HTERT RPE-1 (cell line): ENCODE data around the gene SLC25A33.

ENCODE experiments used
- in situ Hi-C: fragments of 300-500 bp; cut with MboI; formaldehyde crosslinking; loops from 4 replicates; pipeline ENCODE4 v1.14.3; 2020; ENCODE audit warnings: low sequenced_read_pairs

Gene SLC25A33

GRCh38 chr1:9599741-9600140 is 60.5 kb downstream of the SLC25A33 start:
- in situ Hi-C loops = no loop called here

GRCh38 chr1:9600861-9601834 is 61.9 kb downstream of the SLC25A33 start:
- in situ Hi-C loops = no loop called here

DNA sequence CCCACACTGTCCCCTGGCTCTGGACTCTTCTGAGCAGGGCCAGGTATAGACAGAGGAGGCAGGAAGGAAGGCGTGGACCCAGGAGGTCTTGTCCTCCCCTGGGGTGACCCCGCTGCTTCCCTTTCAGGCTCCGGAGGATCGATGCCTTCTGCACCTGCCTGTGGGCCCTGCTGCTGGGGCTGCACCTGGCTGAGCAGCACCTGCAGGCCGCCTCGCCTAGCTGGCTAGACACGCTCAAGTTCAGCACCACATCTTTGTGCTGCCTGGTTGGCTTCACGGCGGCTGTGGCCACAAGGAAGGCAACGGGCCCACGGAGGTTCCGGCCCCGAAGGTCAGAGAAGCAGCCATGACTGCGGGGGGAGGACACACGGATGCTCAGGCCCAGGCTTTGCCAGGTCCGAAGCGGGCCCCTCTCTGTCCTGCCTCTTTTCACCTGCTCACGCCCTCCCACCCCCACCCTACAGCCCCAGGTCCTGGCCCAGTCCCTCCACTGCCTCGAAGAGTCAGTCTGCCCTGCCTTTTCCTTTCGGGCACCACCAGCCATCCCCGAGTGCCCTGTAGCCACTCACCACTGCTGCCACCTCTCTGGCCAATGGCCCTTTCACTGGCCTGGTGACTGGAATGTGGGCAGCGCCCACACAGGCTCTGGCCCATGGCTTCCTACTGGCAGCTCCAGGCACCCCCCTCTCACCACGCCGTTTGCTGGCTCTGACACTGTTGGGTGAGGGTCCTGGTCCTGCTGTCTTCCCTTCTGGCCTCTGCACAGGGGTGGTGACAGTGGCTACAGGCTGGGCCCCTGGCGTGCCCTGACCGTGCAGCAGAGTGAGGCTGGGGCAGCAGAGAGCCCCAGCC is 62.9 kb downstream of the SLC25A33 start:
- in situ Hi-C loops = no loop called here

DNA sequence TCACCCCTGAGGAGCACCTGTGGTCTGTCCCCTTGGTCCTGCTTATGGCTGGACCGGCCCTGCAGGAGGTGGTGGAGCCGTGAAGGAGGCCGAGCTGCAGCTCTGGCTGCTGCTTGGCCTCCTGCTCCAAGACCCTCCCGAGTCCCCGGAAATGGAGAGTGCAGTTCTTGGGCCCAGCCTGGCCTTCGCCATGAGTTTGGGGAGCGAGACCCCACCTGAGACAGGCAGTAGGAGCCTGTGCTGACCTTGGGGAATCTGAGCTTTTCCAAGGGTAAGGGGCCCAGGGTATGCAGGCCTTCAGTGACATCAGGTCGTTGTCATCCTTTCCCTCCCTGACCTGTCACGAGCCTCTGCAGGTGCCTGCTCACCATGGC is 63.5 kb downstream of the SLC25A33 start:
- in situ Hi-C loops = no loop called here

DNA sequence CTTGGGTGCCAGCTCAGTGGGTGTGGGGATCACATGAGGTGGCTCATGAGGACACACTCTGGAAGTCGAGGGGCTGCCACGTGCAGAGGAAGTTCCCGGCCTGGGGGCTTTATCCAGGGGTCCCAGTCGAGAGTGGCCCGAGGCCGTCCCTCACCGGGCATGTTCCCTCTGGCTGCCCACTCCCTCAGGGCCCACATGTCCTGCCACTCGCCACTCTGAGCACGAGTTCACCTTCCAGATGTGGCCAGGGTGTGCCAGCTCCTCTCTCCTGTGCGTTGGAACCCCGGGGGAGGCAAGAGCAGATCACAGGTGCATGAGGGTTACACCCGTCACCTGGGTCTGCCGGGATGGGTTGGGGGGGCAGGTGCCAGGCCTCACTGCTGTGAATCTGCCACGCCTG is 64.0 kb downstream of the SLC25A33 start:
- in situ Hi-C loops = no loop called here

DNA sequence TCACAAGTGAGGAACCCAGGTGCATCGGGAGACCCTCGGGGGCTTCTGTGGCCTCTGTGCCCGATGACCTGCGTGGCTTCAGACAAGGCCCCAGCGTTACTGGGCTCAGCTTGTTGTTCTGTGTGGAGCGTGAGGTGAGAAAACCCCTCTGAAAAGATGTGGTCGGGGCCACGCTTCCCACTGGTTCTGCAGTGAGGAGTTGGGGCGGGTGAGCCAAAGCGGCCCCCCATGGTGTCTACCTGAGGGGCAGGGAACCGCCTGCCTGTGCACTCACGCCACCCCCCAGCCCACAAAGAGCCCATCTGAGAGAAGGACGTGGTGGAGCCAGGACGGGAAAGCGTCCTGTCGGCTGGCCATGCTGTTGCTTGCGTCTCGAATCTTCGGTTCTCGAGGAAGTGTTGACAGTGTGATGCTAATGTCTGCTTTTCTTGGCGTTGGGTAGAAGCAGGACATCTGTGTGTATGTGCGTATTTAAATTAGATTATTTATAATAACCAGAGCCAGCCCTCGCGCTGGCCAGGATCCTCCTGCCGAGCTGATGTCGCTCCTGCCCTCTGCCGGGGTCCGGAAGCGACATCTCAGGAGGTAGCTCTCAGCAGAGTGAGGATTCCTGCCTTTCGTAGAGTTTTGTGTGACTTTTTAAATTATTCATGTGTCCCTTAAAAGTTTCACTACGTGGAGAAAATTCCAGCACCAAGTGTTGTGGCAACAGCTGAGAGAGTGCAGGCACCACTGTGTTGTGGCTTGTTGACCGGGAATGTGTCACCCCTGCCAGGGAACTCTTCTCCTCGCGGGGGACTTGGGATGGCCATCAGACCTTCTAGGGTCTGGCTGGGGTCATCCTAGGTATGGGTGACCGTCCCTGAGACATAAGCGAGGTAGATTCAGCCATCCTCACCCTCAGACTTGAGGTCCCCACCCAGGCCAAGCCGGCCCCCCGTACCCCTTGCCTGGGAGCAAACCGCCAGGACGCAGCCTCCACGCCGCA is 64.8 kb downstream of the SLC25A33 start:
- in situ Hi-C loops = no loop called here

DNA sequence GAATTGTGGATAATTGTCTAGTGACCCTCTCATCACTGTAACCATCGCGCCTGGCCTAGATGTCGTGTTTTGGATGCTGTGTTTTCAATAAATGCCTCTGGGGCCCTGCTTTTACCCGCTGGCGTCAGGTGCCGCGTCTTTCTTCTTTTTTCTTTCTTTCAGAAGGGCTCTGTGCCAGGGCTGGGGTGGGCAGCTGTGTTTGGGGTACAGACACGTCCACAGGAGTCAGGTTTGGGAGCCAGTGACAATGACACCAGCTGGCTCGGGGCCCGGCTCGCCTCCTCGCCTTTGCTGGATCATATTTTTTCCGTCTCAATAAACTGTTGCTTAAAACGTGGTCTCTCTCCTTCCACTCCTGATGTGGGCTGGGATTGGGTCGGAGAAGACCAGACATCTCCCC is 65.6 kb downstream of the SLC25A33 start:
- in situ Hi-C loops = no loop called here

DNA sequence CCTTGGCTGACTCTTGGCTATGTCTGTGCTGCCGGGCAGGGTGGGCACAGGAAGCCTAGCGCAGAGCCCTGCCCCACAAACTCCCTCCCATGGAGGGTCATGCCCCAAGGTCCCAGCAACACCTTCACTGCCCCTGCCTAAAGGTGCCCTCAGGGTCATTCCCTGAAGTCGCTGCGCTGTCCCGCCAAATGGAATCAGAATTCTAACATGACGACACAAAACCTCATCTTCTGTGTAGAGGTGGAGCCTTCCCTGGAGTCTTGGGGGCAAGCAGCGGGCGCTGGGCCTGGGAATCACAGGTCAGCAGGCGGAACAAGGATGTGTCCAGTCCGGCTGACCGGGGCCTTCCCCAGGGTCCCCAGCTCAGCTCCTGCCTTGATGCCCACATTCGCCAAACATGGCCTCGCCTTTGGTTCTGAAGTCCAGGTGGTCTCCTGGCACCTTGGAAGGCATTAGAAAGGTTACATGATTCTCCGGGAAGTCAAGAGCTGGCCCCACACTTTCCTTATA is 66.7 kb downstream of the SLC25A33 start:
- in situ Hi-C loops = no loop called here

GRCh38 chr1:9606458-9606857 is 67.2 kb downstream of the SLC25A33 start:
- in situ Hi-C loops = no loop called here

DNA sequence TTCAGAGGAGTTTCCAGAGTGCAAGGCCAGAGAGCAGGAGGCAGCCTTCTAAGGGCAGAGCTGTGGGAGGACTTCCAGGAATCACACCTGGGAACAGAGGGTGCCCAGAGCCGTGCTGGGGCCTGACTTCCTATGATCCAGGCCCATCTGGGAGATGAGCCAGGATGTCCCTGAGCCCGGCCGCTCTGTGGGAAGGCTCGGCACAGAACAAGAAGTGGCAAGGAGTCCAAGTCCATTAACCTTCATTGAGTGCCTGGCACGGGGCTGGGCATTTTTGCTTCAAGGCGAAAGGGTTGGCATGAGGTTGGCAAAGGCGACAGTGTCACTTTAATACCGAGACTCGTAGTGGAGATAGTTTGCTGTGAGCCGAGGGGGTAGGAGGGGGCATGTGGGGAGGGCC is 67.7 kb downstream of the SLC25A33 start:
- in situ Hi-C loops = no loop called here

GRCh38 chr1:9607352-9607751 is 68.1 kb downstream of the SLC25A33 start:
- in situ Hi-C loops = no loop called here

- in situ Hi-C loops = no loop called here
Measured at GRCh38 chr1:9609998-9610397, 70.7 kb downstream of the SLC25A33 start.

GRCh38 chr1:9610548-9610947 is 71.3 kb downstream of the SLC25A33 start:
- in situ Hi-C loops = no loop called here

DNA sequence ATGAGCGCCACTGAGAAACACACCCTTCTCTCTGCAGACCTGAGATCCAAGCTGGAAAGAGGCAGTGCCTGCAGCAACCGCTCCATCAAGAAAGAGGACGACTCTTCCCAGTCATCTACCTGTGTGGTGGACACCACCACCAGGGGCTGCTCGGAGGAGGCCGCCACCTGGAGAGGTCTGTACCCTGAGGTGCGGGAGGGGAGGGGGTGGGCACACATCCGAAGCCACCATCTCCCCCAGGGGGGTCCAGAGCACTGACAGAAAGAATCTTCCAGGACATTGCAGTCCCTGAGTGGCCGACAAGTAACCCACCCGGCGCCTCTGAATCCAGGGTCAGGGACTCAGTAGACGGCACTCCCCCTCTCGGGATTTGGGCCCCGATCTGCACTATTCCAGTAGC is 72.5 kb downstream of the SLC25A33 start:
- in situ Hi-C loops = no loop called here

- in situ Hi-C loops = no loop called here
Measured at GRCh38 chr1:9612162-9612845, 73.0 kb downstream of the SLC25A33 start.

GRCh38 chr1:9612871-9613624 is 73.8 kb downstream of the SLC25A33 start:
- in situ Hi-C loops = no loop called here

GRCh38 chr1:9613625-9614299 is 74.5 kb downstream of the SLC25A33 start:
- in situ Hi-C loops = no loop called here

- in situ Hi-C loops = no loop called here
Measured at GRCh38 chr1:9615316-9616063, 76.2 kb downstream of the SLC25A33 start.
